Breast epithelium (tissue), 4 donors: ENCODE measurements around the gene CPNE6. TPM values are rescaled to one million over a fixed set of nuclear protein-coding genes. Genes with fewer than 3 reads are reported as not detected.
A peak's percentile ranks its signal among the peaks of the same experiment; 100 is the strongest.

Experiments
- DNase-seq, 2 donors: peaks; one replicate each; pipeline ENCODE4 v3.0.0-alpha.2; 2019; ENCODE audit warnings: low spot score in 2 of 2
- H3K27ac ChIP-seq, 2 donors: fragments of 200-600 bp; sonication (generic) in 1 of 2; one replicate each; pipeline ENCODE4 v1.5.1; 2016 to 2019; ENCODE audit warnings: mild to moderate bottlenecking in 1 of 2
- H3K27me3 ChIP-seq, 2 donors: fragments of 200-600 bp; sonication (generic) in 1 of 2; one replicate each; pipeline versions ENCODE4 v1.5.1 to v1.6.0; 2017 to 2019; ENCODE audit warnings: control low read depth in 1 of 2, mild to moderate bottlenecking in 1 of 2
- H3K36me3 ChIP-seq: fragments of 200-600 bp; one replicate; pipeline ENCODE4 v1.5.1; 2019
- H3K4me1 ChIP-seq, 2 donors: fragments of 200-600 bp; sonication (generic); one replicate each; pipeline ENCODE4 v1.5.1; 2016 to 2019; ENCODE audit warnings: control low read depth in 1 of 2
- H3K4me3 ChIP-seq, 3 donors: fragments of 200-600 bp; sonication (generic); 1 replicate in 2 of 3; 2 replicates in 1 of 3; pipeline ENCODE4 v1.5.1; 2016 to 2019; ENCODE audit warnings: mild to moderate bottlenecking in 3 of 3, moderate library complexity in 2 of 3
- H3K9me3 ChIP-seq, 2 donors: fragments of 200-600 bp; sonication (generic) in 1 of 2; one replicate each; pipeline ENCODE4 v1.5.1; 2016 to 2019; ENCODE audit warnings: control low read depth in 1 of 2
- POLR2A ChIP-seq: fragments of 450-650 bp; IDR thresholded peaks from one replicate; pipeline ENCODE4 v1.6.1; 2016; ENCODE audit warnings: antibody characterized with exemption, mild to moderate bottlenecking, moderate library complexity
- POLR2AphosphoS5 ChIP-seq, 3 donors: sonication (generic); formaldehyde crosslinking; IDR thresholded peaks; one replicate each; pipeline ENCODE4 v1.6.1; 2017; ENCODE audit warnings: antibody characterized with exemption in 3 of 3
- intact Hi-C: fragments of 100-400 bp; cut with DNase I; formaldehyde crosslinking; loops from one replicate; pipeline ENCODE4 v1.15.1; 2023; ENCODE audit warnings: low total_unique reads
- total RNA-seq, 3 donors: library from RNA; depleted of rRNA; stranded (reverse); fragments of >200 nt; gene quantifications; one replicate each; pipeline ENCODE4 v1.1.0, GENCODE V29; 2016
- TF ChIP-seq, protein P1 (sequence below), 3 donors: fragments of 450-650 bp; IDR thresholded peaks; one replicate each; pipeline ENCODE4 v1.5.1; 2016 to 2017; ENCODE audit warnings: antibody characterized with exemption in 3 of 3, mild to moderate bottlenecking in 3 of 3, moderate library complexity in 3 of 3

The CPNE6 gene
- total RNA-seq, 3 donors from 2014 or later: not detected

DNA sequence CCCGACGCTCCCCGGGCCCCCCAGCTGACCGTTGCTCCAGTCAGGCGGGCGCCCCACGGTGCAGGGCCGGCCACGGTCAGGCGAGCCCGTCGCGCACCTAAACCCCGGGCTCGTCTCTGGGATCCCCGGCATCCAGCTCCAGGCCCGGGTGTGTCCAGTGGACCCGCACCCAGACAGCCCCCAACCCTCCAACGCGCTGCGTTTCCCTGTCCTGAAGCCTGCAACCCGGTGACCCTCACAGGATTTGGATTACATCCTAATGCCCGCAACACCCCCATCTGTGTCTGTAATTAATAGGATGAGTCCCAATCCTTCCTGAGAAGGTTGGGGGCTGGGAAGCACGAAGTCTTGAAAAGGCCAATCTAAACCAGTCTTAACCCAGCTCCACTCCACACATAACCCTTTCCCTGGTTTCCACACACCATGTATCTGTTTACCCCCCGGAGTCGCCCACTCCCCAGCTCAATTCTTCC, 10.4 kb downstream of the CPNE6 start:
- no peaks in the 10 kb centered on the region for H3K9me3 ChIP-seq
- no peaks in the 10 kb centered on the region for H3K36me3 ChIP-seq
- peak overlapping the region; percentile 41 to 72 (median 71) for H3K4me3 ChIP-seq
- DNase-seq: no peak
- intact Hi-C loops: no loop called here
- TF ChIP-seq, protein P1, sequence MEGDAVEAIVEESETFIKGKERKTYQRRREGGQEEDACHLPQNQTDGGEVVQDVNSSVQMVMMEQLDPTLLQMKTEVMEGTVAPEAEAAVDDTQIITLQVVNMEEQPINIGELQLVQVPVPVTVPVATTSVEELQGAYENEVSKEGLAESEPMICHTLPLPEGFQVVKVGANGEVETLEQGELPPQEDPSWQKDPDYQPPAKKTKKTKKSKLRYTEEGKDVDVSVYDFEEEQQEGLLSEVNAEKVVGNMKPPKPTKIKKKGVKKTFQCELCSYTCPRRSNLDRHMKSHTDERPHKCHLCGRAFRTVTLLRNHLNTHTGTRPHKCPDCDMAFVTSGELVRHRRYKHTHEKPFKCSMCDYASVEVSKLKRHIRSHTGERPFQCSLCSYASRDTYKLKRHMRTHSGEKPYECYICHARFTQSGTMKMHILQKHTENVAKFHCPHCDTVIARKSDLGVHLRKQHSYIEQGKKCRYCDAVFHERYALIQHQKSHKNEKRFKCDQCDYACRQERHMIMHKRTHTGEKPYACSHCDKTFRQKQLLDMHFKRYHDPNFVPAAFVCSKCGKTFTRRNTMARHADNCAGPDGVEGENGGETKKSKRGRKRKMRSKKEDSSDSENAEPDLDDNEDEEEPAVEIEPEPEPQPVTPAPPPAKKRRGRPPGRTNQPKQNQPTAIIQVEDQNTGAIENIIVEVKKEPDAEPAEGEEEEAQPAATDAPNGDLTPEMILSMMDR (IDR thresholded peaks at IDR 0.05): no peak
- TF ChIP-seq POLR2A (no peak), POLR2AphosphoS5 (IDR thresholded peaks at IDR 0.05) (no peak)
- no peaks in the 10 kb centered on the region for H3K27me3 ChIP-seq
- no peaks in the 10 kb centered on the region for H3K4me1 ChIP-seq
- peak overlapping the region; percentile 2 to 66 for H3K27ac ChIP-seq

DNA sequence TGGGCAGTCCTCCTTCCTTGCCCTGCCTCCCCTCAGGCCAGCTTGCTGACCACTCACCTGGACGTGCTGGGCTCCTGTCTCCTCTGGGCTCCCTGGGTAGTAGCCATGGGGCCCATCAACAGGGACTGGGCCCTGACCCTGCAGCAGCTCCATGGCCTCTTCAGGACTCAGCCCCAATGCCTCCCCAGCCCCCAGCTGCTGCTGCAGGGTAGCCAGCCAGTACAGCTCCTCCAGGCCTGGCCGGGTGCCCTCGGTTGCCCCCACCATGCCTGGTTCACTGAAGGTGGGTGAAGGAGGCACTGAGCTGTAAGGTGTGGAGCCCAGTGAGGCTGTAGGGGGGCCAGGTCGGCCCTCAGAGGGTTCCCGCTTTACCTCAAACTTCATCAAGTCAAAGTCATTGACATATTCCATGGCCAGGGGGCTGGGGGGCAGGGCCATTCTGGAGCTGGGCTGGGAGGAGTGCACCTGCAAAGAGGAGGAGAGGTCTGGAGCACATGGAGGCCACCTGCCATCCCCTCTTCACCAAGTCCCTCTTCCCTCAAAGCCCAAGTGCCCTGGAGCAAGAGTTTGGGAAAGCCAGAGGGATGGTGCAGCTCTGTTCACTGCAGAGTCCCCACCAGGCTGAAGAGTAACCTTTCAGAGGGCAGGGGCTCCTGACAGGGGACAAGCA, 11.2 kb downstream of the CPNE6 start:
- Histone ChIP-seq H3K4me3 (no peak overlapping the region), H3K9me3 (no peaks in the 10 kb centered on the region), H3K27me3 (no peaks in the 10 kb centered on the region), H3K36me3 (no peaks in the 10 kb centered on the region), H3K4me1 (no peaks in the 10 kb centered on the region), H3K27ac (no peak overlapping the region)
- TF ChIP-seq POLR2AphosphoS5 (IDR thresholded peaks at IDR 0.05) (no peak), POLR2A (no peak)
- TF ChIP-seq, protein P1 (IDR thresholded peaks at IDR 0.05): no peak
- DNase-seq: no peak
- intact Hi-C loops: no loop called here

DNA sequence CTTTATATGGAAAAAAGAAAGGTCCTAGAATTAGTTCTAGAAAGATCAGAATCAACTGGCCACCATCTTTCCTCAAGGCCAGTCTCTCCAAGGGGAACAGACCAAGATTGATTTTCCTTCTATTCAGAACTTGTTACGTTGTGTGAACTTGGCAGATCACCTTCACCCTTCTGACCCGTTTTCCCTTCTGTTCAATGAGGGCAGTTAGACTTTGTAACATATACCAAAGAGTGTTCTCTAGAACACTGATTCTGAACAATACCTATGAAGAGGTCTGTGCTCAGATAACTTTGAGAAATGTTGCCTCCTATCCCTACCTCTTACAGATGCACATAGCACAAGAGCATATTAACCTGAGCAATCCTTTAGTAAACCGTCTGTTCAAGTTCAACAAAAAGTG, 12.1 kb downstream of the CPNE6 start:
- Histone ChIP-seq H3K27ac (no peak overlapping the region), H3K4me3 (no peak overlapping the region), H3K36me3 (no peaks in the 10 kb centered on the region), H3K27me3 (no peaks in the 10 kb centered on the region), H3K9me3 (no peaks in the 10 kb centered on the region), H3K4me1 (no peaks in the 10 kb centered on the region)
- intact Hi-C loops: no loop called here
- TF ChIP-seq, protein P1 (IDR thresholded peaks at IDR 0.05): no peak
- no peak for TF ChIP-seq POLR2A
- TF ChIP-seq POLR2AphosphoS5 (IDR thresholded peaks at IDR 0.05): no peak
- DNase-seq: no peak

DNA sequence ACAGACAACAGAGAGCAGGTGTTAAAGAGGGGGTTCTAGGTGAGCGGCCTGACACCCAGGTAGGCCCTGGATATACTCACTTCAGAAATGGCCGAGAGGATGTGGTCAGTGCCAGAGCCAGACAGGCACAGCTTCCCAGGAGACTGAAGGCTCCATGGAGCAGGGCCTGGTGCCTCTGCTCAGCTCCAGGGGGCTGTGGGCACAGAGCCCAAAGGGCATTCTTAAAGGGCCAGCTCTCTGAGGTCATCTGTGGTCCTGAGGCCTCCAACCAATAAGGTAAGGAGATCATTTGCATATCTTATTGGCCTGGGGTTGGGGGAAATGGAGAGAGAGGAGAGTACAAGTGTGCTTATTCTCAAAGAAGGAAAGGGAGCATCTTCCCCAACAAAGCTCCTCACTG, 13.1 kb downstream of the CPNE6 start:
- intact Hi-C loops: no loop called here

DNA sequence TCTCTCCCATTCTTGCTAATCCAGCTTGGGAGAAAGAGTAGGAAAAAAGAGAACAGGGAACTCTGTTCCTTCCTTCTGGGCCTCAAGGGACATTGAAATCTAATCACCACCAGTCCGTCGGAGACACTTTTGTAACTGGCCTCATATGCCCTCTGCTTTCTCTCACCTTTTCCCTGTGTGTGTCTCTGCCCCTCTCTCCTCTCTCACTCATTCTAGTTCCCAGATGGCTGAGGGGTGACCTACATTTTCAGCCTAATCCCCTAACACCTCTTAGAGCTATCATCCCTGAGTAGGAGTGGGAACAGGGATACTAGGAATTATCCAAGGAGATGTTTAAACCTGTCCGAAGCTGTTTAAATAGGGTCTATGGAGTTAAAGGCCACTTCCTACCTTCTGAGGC, 13.9 kb downstream of the CPNE6 start:
- H3K9me3 ChIP-seq: no peaks in the 10 kb centered on the region
- no peaks in the 10 kb centered on the region for H3K36me3 ChIP-seq
- TF ChIP-seq POLR2AphosphoS5 (IDR thresholded peaks at IDR 0.05) (no peak), POLR2A (no peak)
- TF ChIP-seq, protein P1 (IDR thresholded peaks at IDR 0.05): no peak
- intact Hi-C loops: no loop called here
- H3K27me3 ChIP-seq: no peaks in the 10 kb centered on the region
- H3K4me1 ChIP-seq: no peaks in the 10 kb centered on the region
- H3K27ac ChIP-seq: no peak overlapping the region
- DNase-seq: no peak
- H3K4me3 ChIP-seq: no peak overlapping the region

More for the DNA sequence above, 13.1 kb downstream of the CPNE6 start:
- Histone ChIP-seq H3K4me1 (no peaks in the 10 kb centered on the region), H3K36me3 (no peaks in the 10 kb centered on the region), H3K9me3 (no peaks in the 10 kb centered on the region), H3K27me3 (no peaks in the 10 kb centered on the region), H3K4me3 (no peak overlapping the region), H3K27ac (no peak overlapping the region)
- TF ChIP-seq POLR2AphosphoS5 (IDR thresholded peaks at IDR 0.05) (no peak), POLR2A (no peak)
- TF ChIP-seq, protein P1 (IDR thresholded peaks at IDR 0.05): no peak
- DNase-seq: no peak
